HepG2 (cell line): ENCODE results near the gene NT5C3B. TPM values are rescaled to one million over a fixed set of nuclear protein-coding genes. Genes with fewer than 3 reads are reported as not detected.

Experiments
- ATF1 ChIP-seq: IDR thresholded peaks from 2 replicates; pipeline ENCODE4 v1.6.1; 2016; ENCODE audit warnings: mild to moderate bottlenecking, control low read depth
- BCL3 ChIP-seq: sonication (generic); formaldehyde crosslinking; IDR thresholded peaks from 2 replicates; pipeline ENCODE4 v1.5.1; 2020; ENCODE audit warnings: mild to moderate bottlenecking, missing genetic modification reagents, moderate library complexity
- FOXK1 ChIP-seq: sonication (generic); formaldehyde crosslinking; IDR thresholded peaks from 2 replicates; pipeline ENCODE4 v1.4.0; 2020; ENCODE audit warnings: low read depth, missing genetic modification reagents, borderline replicate concordance
- GATAD2A ChIP-seq: IDR thresholded peaks from 2 replicates; pipeline ENCODE4 v1.6.1; 2016
- GFI1 ChIP-seq: sonication (generic); formaldehyde crosslinking; IDR thresholded peaks from 2 replicates; pipeline ENCODE4 v1.5.0; 2020; ENCODE audit warnings: missing genetic modification reagents, mild to moderate bottlenecking, borderline replicate concordance
- HDAC2 ChIP-seq: sonication (generic); formaldehyde crosslinking; IDR thresholded peaks from 2 replicates; pipeline ENCODE4 v1.4.0; 2020; ENCODE audit warnings: missing genetic modification reagents
- HES4 ChIP-seq: sonication (generic); formaldehyde crosslinking; IDR thresholded peaks from 2 replicates; pipeline ENCODE4 v1.9.0; 2021; ENCODE audit warnings: mild to moderate bottlenecking, missing genetic modification reagents, borderline replicate concordance
- HIVEP1 ChIP-seq: sonication (generic); formaldehyde crosslinking; IDR thresholded peaks from 2 replicates; pipeline ENCODE4 v1.4.0; 2020; ENCODE audit warnings: mild to moderate bottlenecking, missing genetic modification reagents
- JDP2 ChIP-seq: sonication (generic); formaldehyde crosslinking; IDR thresholded peaks from 2 replicates; pipeline ENCODE4 v1.8.1; 2022; ENCODE audit warnings: missing genetic modification reagents, borderline replicate concordance
- KLF12 ChIP-seq: sonication (generic); formaldehyde crosslinking; IDR thresholded peaks from 2 replicates; pipeline ENCODE4 v1.4.0; 2020; ENCODE audit warnings: missing genetic modification reagents, borderline replicate concordance
- KLF16 ChIP-seq, 2 experiments: sonication (generic) in 1 of 2; formaldehyde crosslinking in 1 of 2; IDR thresholded peaks; 2 replicates each; pipeline versions ENCODE4 v1.6.1 to v1.8.0; 2016 to 2023; ENCODE audit warnings: missing genetic modification reagents in 2 of 2, missing compliant biosample characterization in 1 of 2
- MAFF ChIP-seq: IDR thresholded peaks from 2 replicates; pipeline ENCODE4 v1.6.1; 2011; ENCODE audit warnings: low read depth, low read length, improper control_type of control experiment
- MED1 ChIP-seq: sonication (generic); formaldehyde crosslinking; IDR thresholded peaks from 2 replicates; pipeline ENCODE4 v1.4.0; 2020; ENCODE audit warnings: missing genetic modification reagents
- MIXL1 ChIP-seq: IDR thresholded peaks from 2 replicates; pipeline ENCODE4 v1.6.1; 2016
- MTERF4 ChIP-seq: sonication (generic); formaldehyde crosslinking; IDR thresholded peaks from 2 replicates; pipeline ENCODE4 v1.8.0; 2023; ENCODE audit warnings: mild to moderate bottlenecking, missing genetic modification reagents
- NFYB ChIP-seq: sonication (generic); formaldehyde crosslinking; IDR thresholded peaks from 2 replicates; pipeline ENCODE4 v1.4.0; 2020; ENCODE audit warnings: missing genetic modification reagents
- RAD51 ChIP-seq: fragments of 450-650 bp; IDR thresholded peaks from 2 replicates; pipeline ENCODE4 v1.6.1; 2016; ENCODE audit warnings: borderline replicate concordance
- RARG ChIP-seq: sonication (generic); formaldehyde crosslinking; IDR thresholded peaks from 2 replicates; pipeline ENCODE4 v1.4.0; 2020; ENCODE audit warnings: low read depth, mild to moderate bottlenecking, missing genetic modification reagents
- SAP130 ChIP-seq: IDR thresholded peaks from 2 replicates; pipeline ENCODE4 v1.6.1; 2016; ENCODE audit warnings: low read depth
- SIX4 ChIP-seq: sonication (generic); formaldehyde crosslinking; IDR thresholded peaks from 2 replicates; pipeline ENCODE4 v1.4.0; 2020; ENCODE audit warnings: missing genetic modification reagents
- THRA ChIP-seq: sonication (generic); formaldehyde crosslinking; IDR thresholded peaks from 2 replicates; pipeline ENCODE4 v1.4.0; 2020; ENCODE audit warnings: missing genetic modification reagents, borderline replicate concordance
- TMF1 ChIP-seq: sonication (generic); formaldehyde crosslinking; IDR thresholded peaks from 2 replicates; pipeline ENCODE4 v1.8.1; 2022; ENCODE audit warnings: low read depth, missing genetic modification reagents
- ZBTB7B ChIP-seq: sonication (generic); formaldehyde crosslinking; IDR thresholded peaks from 2 replicates; pipeline ENCODE4 v1.4.0; 2020; ENCODE audit warnings: missing genetic modification reagents
- ZNF260 ChIP-seq: sonication (generic); formaldehyde crosslinking; IDR thresholded peaks from 2 replicates; pipeline ENCODE4 v1.4.0; 2020; ENCODE audit warnings: missing genetic modification reagents, low read depth, mild to moderate bottlenecking, borderline replicate concordance
- ZNF337 ChIP-seq: sonication (generic); formaldehyde crosslinking; IDR thresholded peaks from 2 replicates; pipeline ENCODE4 v1.5.1; 2020; ENCODE audit warnings: missing genetic modification reagents, low read depth, mild to moderate bottlenecking, borderline replicate concordance
- ZNF501 ChIP-seq: sonication (generic); formaldehyde crosslinking; IDR thresholded peaks from 2 replicates; pipeline ENCODE4 v1.5.1; 2020; ENCODE audit warnings: mild to moderate bottlenecking, moderate library complexity, missing genetic modification reagents
- ZNF530 ChIP-seq: sonication (generic); formaldehyde crosslinking; IDR thresholded peaks from 2 replicates; pipeline ENCODE4 v1.5.0; 2020; ENCODE audit warnings: low read depth, mild to moderate bottlenecking, missing genetic modification reagents
- polyA plus RNA-seq, 8 experiments: library from polyadenylated mRNA; depleted of rRNA in 3 of 8; stranded (reverse) in 7 of 8; unstranded in 1 of 8; fragments of >200 nt; fragmentation: Illumina TruSeq in 4 of 8; extraction: Trizol in 4 of 8; gene quantifications; 2 replicates each; pipeline versions ENCODE4 v1.2.1 to v1.2.3, GENCODE V29; 2011 to 2016; ENCODE audit warnings: low read depth in 4 of 8, missing spikeins in 1 of 8, mixed read lengths in 1 of 8; ENCODE audit not compliant: insufficient read depth in 1 of 8
- total RNA-seq, 5 experiments: library from RNA; depleted of rRNA; stranded (reverse); fragments of >200 nt; fragmentation: Illumina TruSeq; extraction: Trizol; gene quantifications; 2 replicates each; pipeline ENCODE4 v1.2.3, GENCODE V29; 2016; ENCODE audit warnings: low read depth in 1 of 5
- TF ChIP-seq, protein P1 (sequence below): fragments of 450-650 bp; IDR thresholded peaks from 2 replicates; pipeline ENCODE4 v1.6.1; 2017

Gene NT5C3B
- total and polyA plus RNA-seq, 2 of the 13 experiments (the other 11 are each of a cell fraction or from before 2014, with no cell fraction given), result 104 to 126 TPM

DNA sequence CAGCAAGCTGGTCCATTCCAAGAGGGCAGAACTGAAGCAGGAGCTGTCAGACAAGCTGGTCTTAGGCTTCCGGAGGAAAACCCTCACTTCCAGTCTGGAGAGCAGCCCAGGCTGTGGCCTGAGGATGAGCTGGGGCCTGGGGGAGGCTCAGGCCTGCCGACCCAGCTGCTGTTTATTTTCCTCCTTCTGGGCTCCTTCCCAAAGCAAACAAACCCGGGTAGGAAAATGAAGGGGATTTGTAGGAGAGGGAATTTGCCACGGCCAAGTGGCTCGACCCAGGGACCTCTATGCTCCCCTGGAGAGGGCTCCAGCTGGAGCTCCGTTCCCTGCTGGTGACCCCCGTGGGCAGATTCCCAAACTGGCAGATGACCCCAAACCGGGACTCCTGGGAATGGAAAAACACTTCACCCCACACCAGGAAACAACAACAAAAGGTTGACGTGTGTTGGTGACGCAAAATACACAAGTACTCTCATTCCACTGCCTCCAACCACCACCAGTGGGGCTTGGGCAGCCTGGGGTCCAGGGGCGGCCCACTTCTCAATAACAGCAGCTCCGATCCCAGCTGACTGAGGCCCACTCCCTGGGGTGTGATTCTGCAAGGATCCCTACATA, 58.4 kb downstream of the NT5C3B start (continued):
- TF ChIP-seq THRA (CRISPR knock-in tag) (peak; percentile 44), ZNF501 (CRISPR knock-in tag) (peak; percentile 66), MIXL1 (CRISPR knock-in tag) (peak; percentile 66), FOXK1 (CRISPR knock-in tag) (peak; percentile 62; the same call in 1 of the 2 replicates), JDP2 (no peak), MAFF (no peak), HIVEP1 (CRISPR knock-in tag) (peak; percentile 68; the same call in 1 of the 2 replicates), SAP130 (CRISPR knock-in tag) (peak; percentile 82), SIX4 (no peak), ZNF337 (CRISPR knock-in tag) (peak; percentile 57; the same call in 1 of the 2 replicates), RAD51 (no peak), MED1 (CRISPR knock-in tag) (peak; percentile 70), ZBTB7B (CRISPR knock-in tag) (peak; percentile 73; the same call in 1 of the 2 replicates), TMF1 (CRISPR knock-in tag) (no peak), NFYB (CRISPR knock-in tag) (no peak), MTERF4 (CRISPR knock-in tag) (peak; percentile 65; the same call in 1 of the 2 replicates), HDAC2 (CRISPR knock-in tag) (0 out of 2 replicates have a peak, but pooled peaks have one; percentile 7), ATF1 (CRISPR knock-in tag) (no peak), GFI1 (CRISPR knock-in tag) (no peak), RARG (CRISPR knock-in tag) (no peak), HES4 (CRISPR knock-in tag) (0 out of 2 replicates have a peak, but pooled peaks have one; percentile 41), BCL3 (CRISPR knock-in tag) (peak; percentile 72; the same call in 1 of the 2 replicates), ZNF260 (no peak), KLF12 (CRISPR knock-in tag) (peak; percentile 53; the same call in 1 of the 2 replicates), GATAD2A (peak; percentile 82), KLF16 (CRISPR knock-in tag; IDR thresholded peaks at IDR 0.05) (peak in 1 of 2 experiments; percentile 48; a peak in 1 of 4 replicates), ZNF530 (CRISPR knock-in tag) (no peak)
- TF ChIP-seq, protein P1, sequence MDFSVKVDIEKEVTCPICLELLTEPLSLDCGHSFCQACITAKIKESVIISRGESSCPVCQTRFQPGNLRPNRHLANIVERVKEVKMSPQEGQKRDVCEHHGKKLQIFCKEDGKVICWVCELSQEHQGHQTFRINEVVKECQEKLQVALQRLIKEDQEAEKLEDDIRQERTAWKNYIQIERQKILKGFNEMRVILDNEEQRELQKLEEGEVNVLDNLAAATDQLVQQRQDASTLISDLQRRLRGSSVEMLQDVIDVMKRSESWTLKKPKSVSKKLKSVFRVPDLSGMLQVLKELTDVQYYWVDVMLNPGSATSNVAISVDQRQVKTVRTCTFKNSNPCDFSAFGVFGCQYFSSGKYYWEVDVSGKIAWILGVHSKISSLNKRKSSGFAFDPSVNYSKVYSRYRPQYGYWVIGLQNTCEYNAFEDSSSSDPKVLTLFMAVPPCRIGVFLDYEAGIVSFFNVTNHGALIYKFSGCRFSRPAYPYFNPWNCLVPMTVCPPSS, result no peak
